Breast epithelium (tissue), 4 donors: ENCODE data around the gene CDH18. TPM values are rescaled to one million over a fixed set of nuclear protein-coding genes. Genes with fewer than 3 reads are reported as not detected.

Source experiments
- DNase-seq, 2 donors: peaks; one replicate each; pipeline ENCODE4 v3.0.0-alpha.2; 2019; ENCODE audit warnings: low spot score in 2 of 2
- H3K27ac ChIP-seq, 2 donors: fragments of 200-600 bp; sonication (generic) in 1 of 2; one replicate each; pipeline ENCODE4 v1.5.1; 2016 to 2019; ENCODE audit warnings: mild to moderate bottlenecking in 1 of 2
- H3K27me3 ChIP-seq, 2 donors: fragments of 200-600 bp; sonication (generic) in 1 of 2; one replicate each; pipeline versions ENCODE4 v1.5.1 to v1.6.0; 2017 to 2019; ENCODE audit warnings: control low read depth in 1 of 2, mild to moderate bottlenecking in 1 of 2
- H3K36me3 ChIP-seq: fragments of 200-600 bp; one replicate; pipeline ENCODE4 v1.5.1; 2019
- H3K4me1 ChIP-seq, 2 donors: fragments of 200-600 bp; sonication (generic); one replicate each; pipeline ENCODE4 v1.5.1; 2016 to 2019; ENCODE audit warnings: control low read depth in 1 of 2
- H3K4me3 ChIP-seq, 3 donors: fragments of 200-600 bp; sonication (generic); 1 replicate in 2 of 3; 2 replicates in 1 of 3; pipeline ENCODE4 v1.5.1; 2016 to 2019; ENCODE audit warnings: mild to moderate bottlenecking in 3 of 3, moderate library complexity in 2 of 3
- H3K9me3 ChIP-seq, 2 donors: fragments of 200-600 bp; sonication (generic) in 1 of 2; one replicate each; pipeline ENCODE4 v1.5.1; 2016 to 2019; ENCODE audit warnings: control low read depth in 1 of 2
- CTCF ChIP-seq, 3 donors: fragments of 450-650 bp; IDR thresholded peaks; one replicate each; pipeline ENCODE4 v1.5.1; 2016 to 2017; ENCODE audit warnings: antibody characterized with exemption in 3 of 3, mild to moderate bottlenecking in 3 of 3, moderate library complexity in 3 of 3
- POLR2A ChIP-seq: fragments of 450-650 bp; IDR thresholded peaks from one replicate; pipeline ENCODE4 v1.6.1; 2016; ENCODE audit warnings: antibody characterized with exemption, mild to moderate bottlenecking, moderate library complexity
- POLR2AphosphoS5 ChIP-seq, 3 donors: sonication (generic); formaldehyde crosslinking; IDR thresholded peaks; one replicate each; pipeline ENCODE4 v1.6.1; 2017; ENCODE audit warnings: antibody characterized with exemption in 3 of 3
- intact Hi-C: fragments of 100-400 bp; cut with DNase I; formaldehyde crosslinking; loops from one replicate; pipeline ENCODE4 v1.15.1; 2023; ENCODE audit warnings: low total_unique reads
- total RNA-seq, 3 donors: library from RNA; depleted of rRNA; stranded (reverse); fragments of >200 nt; gene quantifications; one replicate each; pipeline ENCODE4 v1.1.0, GENCODE V29; 2016

Gene CDH18
- total RNA-seq, 3 donors from 2014 or later, result not detected

DNA sequence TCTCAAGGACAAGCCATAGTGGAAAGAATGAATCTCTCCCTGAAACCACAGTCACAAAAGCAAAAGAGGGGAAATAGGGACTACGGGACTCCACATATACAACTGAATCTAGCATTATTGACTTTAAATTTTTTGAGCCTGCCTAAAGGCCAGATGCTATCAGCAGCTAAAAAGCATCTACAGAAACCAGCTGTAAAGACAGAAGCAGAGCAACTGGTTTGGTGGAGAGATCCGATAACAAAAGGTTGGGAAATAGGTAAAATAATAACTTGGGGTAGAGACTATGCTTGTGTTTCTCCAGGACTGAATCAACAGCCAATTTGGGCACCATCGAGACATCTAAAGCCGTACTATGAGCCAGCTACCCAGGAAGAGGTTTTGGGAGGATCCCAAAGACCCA, 281.2 kb downstream of the CDH18 start:
- Histone ChIP-seq H3K27ac (no peak overlapping the region), H3K27me3 (no peaks in the 10 kb centered on the region), H3K36me3 (no peaks in the 10 kb centered on the region), H3K4me3 (no peak overlapping the region), H3K4me1 (no peaks in the 10 kb centered on the region), H3K9me3 (peaks cover 0 to 9% of the 10 kb centered on the region in 2 donors)
- no peak for DNase-seq
- no peak for TF ChIP-seq CTCF (IDR thresholded peaks at IDR 0.05)
- TF ChIP-seq POLR2AphosphoS5 (IDR thresholded peaks at IDR 0.05), result no peak
- TF ChIP-seq POLR2A, result no peak
- intact Hi-C loops, result no loop called here

GRCh38 chr5:19701731-19702130, 286.3 kb downstream of the CDH18 start:
- Histone ChIP-seq H3K27me3 (no peaks in the 10 kb centered on the region), H3K9me3 (peaks cover 0 to 9% of the 10 kb centered on the region in 2 donors), H3K4me3 (no peak overlapping the region), H3K4me1 (no peaks in the 10 kb centered on the region), H3K27ac (no peak overlapping the region), H3K36me3 (no peaks in the 10 kb centered on the region)
- intact Hi-C loops, result no loop called here
- no peak for TF ChIP-seq POLR2A
- TF ChIP-seq CTCF (IDR thresholded peaks at IDR 0.05), result no peak
- TF ChIP-seq POLR2AphosphoS5 (IDR thresholded peaks at IDR 0.05), result no peak
- DNase-seq, result no peak

GRCh38 chr5:19694949-19695611, 292.9 kb downstream of the CDH18 start:
- no peaks in the 10 kb centered on the region for H3K4me1 ChIP-seq
- TF ChIP-seq CTCF (IDR thresholded peaks at IDR 0.05) (no peak), POLR2AphosphoS5 (IDR thresholded peaks at IDR 0.05) (no peak), POLR2A (no peak)
- intact Hi-C loops, result no loop called here

GRCh38 chr5:19690978-19691377, 297.0 kb downstream of the CDH18 start:
- Histone ChIP-seq H3K9me3 (peaks cover 0 to 12% of the 10 kb centered on the region in 2 donors), H3K4me1 (no peaks in the 10 kb centered on the region), H3K36me3 (no peaks in the 10 kb centered on the region), H3K4me3 (no peak overlapping the region), H3K27ac (no peak overlapping the region), H3K27me3 (no peaks in the 10 kb centered on the region)
- DNase-seq, result no peak
- TF ChIP-seq POLR2AphosphoS5 (IDR thresholded peaks at IDR 0.05) (no peak), CTCF (IDR thresholded peaks at IDR 0.05) (no peak), POLR2A (no peak)
- intact Hi-C loops, result no loop called here

More at GRCh38 chr5:19694949-19695611, 292.9 kb downstream of the CDH18 start:
- no peaks in the 10 kb centered on the region for H3K9me3 ChIP-seq
- H3K36me3 ChIP-seq, result no peaks in the 10 kb centered on the region
- H3K27ac ChIP-seq, result no peak overlapping the region
- H3K27me3 ChIP-seq, result no peaks in the 10 kb centered on the region
- H3K4me3 ChIP-seq, result no peak overlapping the region
- no peak for DNase-seq

GRCh38 chr5:19685473-19685872, 302.5 kb downstream of the CDH18 start:
- H3K4me1 ChIP-seq, result no peaks in the 10 kb centered on the region
- no peaks in the 10 kb centered on the region for H3K27me3 ChIP-seq
- intact Hi-C loops, result no loop called here
- peaks cover 0 to 12% of the 10 kb centered on the region in 2 donors for H3K9me3 ChIP-seq
- no peak for DNase-seq
- H3K27ac ChIP-seq, result no peak overlapping the region
- no peak overlapping the region for H3K4me3 ChIP-seq
- TF ChIP-seq POLR2AphosphoS5 (IDR thresholded peaks at IDR 0.05) (no peak), CTCF (IDR thresholded peaks at IDR 0.05) (no peak), POLR2A (no peak)
- no peaks in the 10 kb centered on the region for H3K36me3 ChIP-seq
